Stimulated activated CD8-positive, alpha-beta memory T cell treated with anti-CD3 and anti-CD28 coated beads, Interleukin-12 subunit alpha, Interleukin-12 subunit beta, amount 100 ng/mL, for 24 hours (primary cell): ENCODE data around the gene PCSK2.
"Not testable (repeated sequence)": the region's sequence is repeated elsewhere in the genome, so short reads cannot be mapped to it uniquely, and the experiment has no call there.

Source experiments
- DNase-seq: peaks from one replicate; pipeline ENCODE4 v3.0.0-alpha.2; 2020; ENCODE audit errors: extremely low read depth

PCSK2 gene

DNA sequence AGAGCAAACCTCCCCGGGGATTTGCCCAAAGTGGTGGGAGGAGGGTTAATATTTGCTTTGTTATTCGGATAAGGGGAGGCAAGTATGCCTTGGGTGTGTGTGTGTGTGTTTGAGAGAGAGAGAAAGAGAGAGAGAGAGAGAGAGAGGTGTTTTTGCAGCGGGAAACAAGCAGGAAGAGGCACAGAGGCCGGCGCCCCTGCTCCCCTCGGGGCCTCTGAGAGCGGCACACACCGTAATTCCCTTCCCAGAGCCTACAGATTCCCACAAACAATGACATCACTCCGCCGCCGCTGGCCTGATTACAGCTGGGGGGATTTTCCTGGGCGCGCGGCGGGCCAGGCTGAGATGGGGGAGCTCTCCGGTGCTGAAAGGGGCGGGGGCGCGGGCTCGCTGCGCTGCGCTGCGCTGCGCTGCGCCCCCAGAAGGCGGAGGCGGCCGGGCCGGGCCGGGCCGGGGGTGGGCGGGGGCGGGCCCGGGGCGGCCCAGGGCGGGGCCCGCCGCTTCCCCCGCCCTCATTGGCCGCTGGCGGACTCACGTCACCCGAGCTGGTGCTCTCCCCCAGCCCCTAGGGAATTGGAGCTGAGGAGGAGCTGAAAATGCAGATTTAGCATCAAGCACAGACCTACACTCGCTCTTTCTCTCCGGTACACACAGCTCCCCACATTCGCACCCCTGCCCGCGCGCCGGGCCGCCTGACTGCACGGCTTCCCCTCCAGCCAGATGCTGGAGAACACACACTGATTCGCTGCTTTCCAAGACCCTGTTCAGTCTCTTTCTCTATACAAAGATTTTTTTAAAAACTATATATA lies at the start of gene PCSK2:
Gene PCSK2 (plus strand): TSS at position 631 of the 809 bp plus-strand sequence. CDS start 266 bp downstream, outside the sequence.
- no peak for DNase-seq

DNA sequence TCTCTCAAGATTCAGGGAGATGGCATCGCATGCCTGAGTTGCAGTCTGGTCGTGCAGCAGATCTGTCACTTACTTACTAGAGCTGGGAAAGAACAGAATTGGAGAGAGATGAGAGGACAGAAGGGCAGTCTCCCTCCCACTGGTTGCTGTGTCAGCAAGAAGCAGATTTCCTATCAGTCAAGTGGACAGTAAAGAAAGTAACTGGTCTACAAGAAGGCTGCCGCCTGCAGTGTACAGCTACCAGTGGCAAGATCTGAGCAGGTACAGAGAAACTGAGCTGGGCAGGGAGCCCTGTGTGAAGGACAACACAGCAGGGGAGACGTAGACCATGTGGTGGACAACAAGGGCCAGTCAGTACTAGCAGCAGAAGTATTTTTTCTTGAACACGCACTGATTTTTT lies 49.5 kb upstream of the PCSK2 start:
- no peak for DNase-seq

DNA sequence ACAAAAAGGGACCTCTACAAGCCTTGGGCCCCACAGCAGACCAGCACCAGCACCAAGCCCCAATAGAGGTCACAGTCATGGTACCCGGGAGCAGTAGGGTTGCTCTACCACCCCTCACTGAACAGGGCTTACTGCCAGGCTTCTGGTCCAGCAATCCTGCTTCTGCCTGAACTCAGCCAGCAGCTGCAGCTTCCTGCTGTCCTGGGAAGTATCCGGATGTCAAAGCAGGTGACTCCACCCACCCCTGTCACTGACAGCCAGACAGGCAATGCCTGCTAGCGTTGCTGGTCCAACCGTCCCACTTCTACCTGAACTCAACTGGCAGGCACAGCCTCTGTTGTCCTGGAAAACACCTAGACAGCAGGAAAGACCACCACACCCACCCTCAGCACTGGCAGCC lies 47.0 kb upstream of the PCSK2 start:
- DNase-seq: no peak

DNA sequence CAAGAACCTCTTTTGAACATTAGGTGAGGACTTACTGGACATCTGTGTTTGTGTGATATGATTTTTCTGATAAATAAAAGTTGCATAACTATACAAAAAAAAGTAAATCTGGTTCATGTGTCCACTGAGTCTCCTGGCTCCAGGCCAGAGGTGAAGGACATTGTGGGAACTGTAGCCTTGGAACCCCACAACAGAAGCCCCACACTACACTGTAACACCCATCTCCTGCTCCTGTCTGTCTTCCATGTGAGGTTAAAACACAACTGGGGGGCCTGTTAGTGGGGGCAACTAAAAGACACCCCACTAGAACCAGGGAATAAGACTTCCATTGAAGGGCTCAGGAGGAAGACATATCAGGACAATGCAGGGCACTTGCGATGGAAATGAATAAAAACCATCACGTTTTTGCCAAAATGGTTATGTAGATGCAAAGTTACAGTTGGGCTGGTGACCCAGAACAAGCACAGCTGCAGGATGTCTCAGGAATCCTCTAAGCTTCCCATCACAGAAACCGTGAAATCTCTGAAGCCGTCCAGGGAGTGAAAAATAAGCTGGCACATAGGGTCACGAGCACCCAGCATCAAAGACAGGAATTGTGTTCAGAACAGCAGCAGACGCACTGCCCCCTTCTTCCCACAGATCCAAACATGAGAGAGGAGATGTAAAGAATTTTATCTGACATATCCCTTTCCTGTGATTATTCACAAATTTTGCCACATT lies 36.7 kb upstream of the PCSK2 start:
- DNase-seq: no peak

DNA sequence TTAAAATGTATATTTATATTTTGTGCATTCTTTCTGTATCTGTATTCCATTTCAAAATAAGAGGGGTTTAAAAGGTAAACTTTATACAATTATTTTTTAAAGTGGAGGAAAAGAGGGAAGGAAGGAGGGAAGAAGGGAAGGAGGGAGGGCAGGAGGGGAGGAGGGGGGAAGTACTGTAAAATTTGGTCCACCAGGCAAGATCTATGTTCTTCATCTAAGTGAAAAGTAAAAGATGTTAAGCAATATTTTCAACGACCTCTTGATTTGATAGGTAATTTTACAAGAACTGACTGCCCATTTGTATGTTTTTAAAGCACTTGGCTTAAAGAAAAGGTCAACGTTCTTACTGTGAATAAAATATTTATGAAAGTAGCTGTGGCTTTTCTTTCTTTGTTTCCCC lies 29.8 kb upstream of the PCSK2 start:
- DNase-seq: no peak

DNA sequence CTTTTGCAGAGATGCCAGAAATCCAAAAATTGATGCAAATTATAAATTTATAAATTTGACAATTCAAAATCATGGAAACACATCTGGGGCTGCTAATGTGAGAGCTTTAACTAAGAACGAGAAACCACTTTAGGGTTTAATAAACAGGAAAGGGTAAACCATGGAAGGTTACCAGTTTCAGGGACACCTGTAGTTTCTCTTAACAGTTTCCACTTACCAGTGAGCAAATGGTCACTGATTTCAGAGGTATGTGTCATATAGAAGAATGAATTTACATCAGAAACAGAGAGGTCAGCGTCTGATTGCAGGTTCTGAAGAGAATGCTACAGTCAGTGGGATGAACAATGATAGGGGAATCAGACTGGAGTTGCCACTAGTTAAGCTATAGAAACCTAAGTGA lies 24.8 kb upstream of the PCSK2 start:
- no peak for DNase-seq

DNA sequence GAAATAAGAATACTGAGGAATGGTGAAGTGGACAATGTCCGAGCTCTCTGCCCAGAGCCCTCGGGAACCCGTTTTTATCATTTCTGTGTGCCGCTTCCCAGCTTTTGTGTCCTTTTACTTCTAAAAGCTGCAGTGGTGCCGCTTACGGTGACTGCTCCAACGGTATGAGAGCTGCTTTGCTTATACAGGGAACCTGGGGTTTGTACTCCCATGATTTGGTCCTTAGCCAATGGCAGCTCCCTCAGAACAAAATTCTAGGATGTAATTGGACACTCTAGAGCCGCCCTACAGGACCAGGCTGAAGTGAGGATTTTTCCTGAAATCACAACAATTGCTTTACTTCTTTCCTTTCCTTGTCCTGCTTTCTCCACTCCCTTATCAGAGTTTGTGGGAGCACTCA lies 24.2 kb upstream of the PCSK2 start:
- no peak for DNase-seq

DNA sequence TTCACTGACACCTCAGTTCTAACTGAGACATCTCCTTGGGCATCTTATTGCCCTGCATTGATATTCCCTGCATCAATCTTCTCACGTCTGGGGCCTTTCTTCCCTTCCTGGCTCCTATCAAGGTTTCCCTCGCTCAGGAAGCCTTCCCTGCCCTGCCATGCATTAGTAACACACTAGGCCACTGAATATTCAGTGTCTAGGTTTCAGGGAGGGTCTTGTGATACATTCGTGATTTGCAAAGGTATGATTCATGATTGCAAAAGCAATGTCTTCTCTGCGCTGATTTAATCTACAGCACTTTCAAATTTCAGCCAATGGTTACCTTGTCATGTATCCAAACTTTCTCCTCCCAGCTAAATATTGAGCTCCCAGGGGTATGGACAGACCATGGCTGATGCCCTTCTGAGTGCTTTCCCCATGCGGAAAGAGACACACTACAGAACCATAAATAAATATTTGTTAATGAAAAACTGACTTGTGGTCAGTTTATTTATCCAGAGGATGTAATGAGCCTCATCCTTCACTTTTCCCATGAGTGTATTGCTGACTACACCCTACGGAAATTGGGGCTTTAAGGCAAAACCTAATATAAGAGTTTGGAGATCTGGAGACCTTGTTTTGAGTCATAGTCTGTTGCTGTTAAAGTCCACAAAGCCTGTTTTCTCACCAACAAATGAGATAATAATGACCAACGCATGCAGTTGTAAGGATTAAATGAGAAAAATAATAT lies 21.6 kb upstream of the PCSK2 start:
- no peak for DNase-seq

- no peak for DNase-seq
These were observed 16.5 kb upstream of the PCSK2 start for GRCh38 chr20:17210387-17210786.

DNA sequence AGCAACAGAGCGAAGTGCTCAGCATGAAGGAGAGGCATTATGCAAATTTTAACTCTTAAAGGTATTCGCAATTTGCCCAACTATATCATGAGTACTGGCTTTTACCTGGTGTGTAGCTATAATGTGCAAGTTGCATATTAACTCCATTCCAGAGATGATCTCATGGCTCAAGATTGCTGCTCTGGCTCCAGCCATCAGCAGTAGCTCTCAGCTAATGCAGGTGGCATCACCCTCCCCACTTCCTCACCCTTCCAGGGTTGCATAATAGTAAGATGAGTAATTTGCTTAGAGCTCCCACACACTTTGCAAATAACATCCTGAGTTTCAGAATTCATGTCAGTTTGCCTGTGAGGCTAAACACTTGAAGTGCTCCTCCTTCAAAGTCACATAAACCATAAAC lies 15.9 kb upstream of the PCSK2 start:
- DNase-seq: no peak

GRCh38 chr20:17215167-17215566 lies 11.7 kb upstream of the PCSK2 start:
- no peak for DNase-seq

GRCh38 chr20:17219856-17220255 lies 7.0 kb upstream of the PCSK2 start:
- not testable (repeated sequence) for DNase-seq

GRCh38 chr20:17223553-17223952 lies 3.3 kb upstream of the PCSK2 start:
- DNase-seq: no peak

DNA sequence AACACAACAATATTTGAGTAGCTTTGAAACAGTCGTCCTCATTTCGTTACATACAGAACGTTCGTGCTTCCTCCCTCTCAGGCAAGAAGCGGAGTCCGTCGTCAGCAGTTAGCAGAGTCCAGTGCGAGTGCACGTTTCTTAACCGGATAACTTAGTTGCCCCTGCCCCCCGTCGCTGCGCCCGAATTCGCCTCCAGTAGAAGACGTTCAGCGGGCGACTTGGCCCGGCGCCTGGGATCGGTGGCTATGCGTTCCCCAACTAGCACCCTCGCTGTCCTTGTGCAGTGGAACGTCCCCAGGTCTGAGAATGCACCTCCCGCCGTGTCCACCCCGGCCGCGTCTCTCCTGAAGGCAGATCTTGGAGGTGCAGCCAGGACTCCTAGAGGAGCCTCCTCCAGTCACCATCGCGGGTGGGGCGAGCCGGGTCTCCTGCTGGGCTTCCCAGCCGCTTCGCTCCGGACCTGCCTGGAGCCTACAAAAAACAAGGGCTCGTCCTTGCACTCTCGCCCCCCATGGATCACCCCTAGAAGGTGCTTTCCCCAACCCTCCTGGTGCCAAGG lies 910 bp upstream of the PCSK2 start:
- DNase-seq: no peak

- DNase-seq: no peak
These were observed 357 bp downstream of the PCSK2 start for GRCh38 chr20:17227219-17227575.

GRCh38 chr20:17227669-17228623 lies 1.1 kb downstream of the PCSK2 start:
- no peak for DNase-seq

DNA sequence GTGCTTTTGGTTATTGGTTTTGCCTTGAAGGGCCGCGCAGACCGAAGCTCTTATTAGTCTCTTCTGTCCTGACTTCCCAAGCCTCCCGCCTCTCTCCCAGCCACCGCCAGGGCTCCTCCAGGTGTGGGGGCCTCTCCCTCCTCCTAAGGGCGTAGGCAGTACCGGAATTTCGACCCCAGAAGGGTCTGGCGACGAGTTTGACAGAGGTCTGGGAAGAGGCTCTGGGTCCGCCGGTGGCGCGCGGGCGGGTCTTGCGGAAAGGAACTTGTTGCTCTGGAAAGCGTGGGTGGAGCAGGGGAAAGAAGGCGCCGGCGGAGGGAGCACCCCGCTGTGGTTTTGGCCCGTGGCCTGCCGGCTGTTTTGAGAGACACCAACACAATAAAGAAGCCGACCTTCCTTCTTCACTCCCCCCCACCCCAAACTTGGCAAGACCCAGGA lies 1.8 kb downstream of the PCSK2 start:
- no peak for DNase-seq

GRCh38 chr20:17229256-17229655 lies 2.4 kb downstream of the PCSK2 start:
- no peak for DNase-seq

DNA sequence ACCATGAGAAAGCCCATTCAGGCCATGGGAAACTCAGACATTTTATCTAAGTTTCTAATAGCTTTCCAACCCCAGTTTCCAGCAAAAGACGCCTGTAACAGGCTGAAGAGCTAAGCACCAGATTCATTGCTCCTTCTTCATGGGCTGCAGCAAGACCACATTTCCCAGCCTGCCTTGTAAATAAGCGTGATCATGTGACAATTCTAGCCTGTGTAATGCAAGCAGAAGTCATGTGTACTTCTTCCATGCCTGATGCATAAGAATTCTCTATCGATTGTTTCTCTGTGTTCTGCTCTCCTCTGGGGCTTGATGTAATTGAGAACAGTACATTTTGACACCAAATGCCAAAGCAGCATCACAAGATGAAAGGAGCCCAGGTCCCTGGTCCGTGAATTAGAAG lies 6.8 kb downstream of the PCSK2 start:
- no peak for DNase-seq

DNA sequence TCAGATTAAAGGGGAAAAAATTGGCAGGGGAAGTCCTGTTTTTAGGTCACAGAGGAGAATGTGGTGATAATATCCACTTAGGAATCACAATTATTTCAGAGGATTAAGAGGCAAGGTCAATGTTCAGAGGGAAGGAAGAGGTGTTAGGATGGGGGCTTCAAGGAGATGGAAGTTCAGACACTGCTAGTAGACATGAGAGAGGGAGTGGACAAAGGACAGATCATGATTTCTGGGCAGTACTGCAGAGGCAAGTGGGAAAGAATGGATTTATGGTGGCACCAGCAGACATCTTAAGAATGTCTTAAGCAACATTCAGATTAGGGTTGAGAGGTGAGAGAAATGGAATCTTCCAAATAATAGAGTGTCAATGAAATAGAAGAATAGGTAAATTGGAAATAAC lies 9.9 kb downstream of the PCSK2 start:
- no peak for DNase-seq

DNA sequence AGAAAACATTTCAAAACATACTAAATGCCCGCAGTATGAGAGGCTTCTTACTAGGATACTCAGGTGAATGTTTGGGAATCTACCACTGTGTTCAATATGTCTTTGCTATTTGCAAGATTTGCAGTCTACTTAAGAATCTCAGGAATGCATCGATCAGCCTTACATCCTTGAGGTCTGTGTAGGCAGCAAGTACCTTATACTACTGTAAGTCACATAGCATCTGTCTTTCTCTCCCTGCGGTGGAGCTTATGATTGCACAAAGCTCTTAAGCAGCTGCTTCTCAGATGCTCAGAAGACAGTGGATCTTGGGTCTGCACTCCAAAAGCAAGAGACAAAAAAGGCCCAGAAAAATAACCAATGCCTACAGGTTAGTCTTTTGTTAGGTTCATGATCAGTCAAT lies 21.4 kb downstream of the PCSK2 start:
- no peak for DNase-seq
